Neuronal stem cell (in vitro differentiated cells): ENCODE data around the gene GCNA.

ENCODE experiments used
- DNase-seq: peaks from one replicate; pipeline ENCODE4 v3.0.0-alpha.2; 2013; ENCODE audit warnings: low spot score
- H2AFZ ChIP-seq: one replicate; pipeline ENCODE4 v1.6.1; 2013; ENCODE audit warnings: mild to moderate bottlenecking, low read length, inconsistent platforms
- H2AK5ac ChIP-seq: 2 replicates; pipeline ENCODE4 v1.6.1; 2013; ENCODE audit warnings: low read depth, mild to moderate bottlenecking, inconsistent platforms, low read length, moderate library complexity, mixed read lengths
- H2BK120ac ChIP-seq: 2 replicates; pipeline ENCODE4 v1.6.1; 2013; ENCODE audit warnings: low read depth, mild to moderate bottlenecking, inconsistent platforms, low read length, moderate library complexity, mixed read lengths
- H2BK12ac ChIP-seq: one replicate; pipeline ENCODE4 v1.6.1; 2013; ENCODE audit warnings: low read length, inconsistent platforms
- H2BK15ac ChIP-seq: 2 replicates; pipeline ENCODE4 v1.6.1; 2013; ENCODE audit warnings: mild to moderate bottlenecking, low read length, inconsistent platforms, mixed read lengths
- H2BK5ac ChIP-seq: one replicate; pipeline ENCODE4 v1.6.1; 2013; ENCODE audit warnings: inconsistent platforms, mild to moderate bottlenecking, low read length, moderate library complexity
- H3K14ac ChIP-seq: one replicate; pipeline ENCODE4 v1.6.1; 2013; ENCODE audit warnings: low read length, inconsistent platforms
- H3K18ac ChIP-seq: 2 replicates; pipeline ENCODE4 v1.6.1; 2013; ENCODE audit warnings: low read length, inconsistent platforms
- H3K23ac ChIP-seq: 2 replicates; pipeline ENCODE4 v1.6.1; 2013; ENCODE audit warnings: low read depth, mild to moderate bottlenecking, mixed read lengths, low read length, inconsistent platforms; ENCODE audit not compliant: poor library complexity
- H3K27ac ChIP-seq: replicated peaks from 3 replicates; pipeline ENCODE4 v1.5.1; 2013; ENCODE audit warnings: low read length, inconsistent platforms
- H3K27me3 ChIP-seq, 3 experiments: 2 replicates each; pipeline ENCODE4 v1.6.1; 2013; ENCODE audit warnings: low read length in 3 of 3, mild to moderate bottlenecking in 2 of 3, inconsistent platforms in 1 of 3, low read depth in 1 of 3, mixed read lengths in 1 of 3, moderate library complexity in 1 of 3; ENCODE audit not compliant: control insufficient read depth in 3 of 3, insufficient read depth in 3 of 3
- H3K36me3 ChIP-seq, 2 donors: replicated peaks in 1 of 2; 2 replicates each; pipeline ENCODE4 v1.6.1; 2013; ENCODE audit warnings: low read length in 2 of 2; ENCODE audit not compliant: control insufficient read depth in 2 of 2, insufficient read depth in 2 of 2
- H3K4ac ChIP-seq: 2 replicates; pipeline ENCODE4 v1.6.1; 2013; ENCODE audit warnings: inconsistent platforms, mild to moderate bottlenecking, low read length, moderate library complexity
- H3K4me1 ChIP-seq, 2 donors: 1 replicate in 1 of 2; 2 replicates in 1 of 2; pipeline ENCODE4 v1.6.1; 2013; ENCODE audit warnings: low read length in 2 of 2, low read depth in 1 of 2; ENCODE audit not compliant: control insufficient read depth in 2 of 2, insufficient read depth in 1 of 2
- H3K4me2 ChIP-seq: one replicate; pipeline ENCODE4 v1.6.1; 2013; ENCODE audit warnings: mild to moderate bottlenecking, low read length, inconsistent platforms; ENCODE audit not compliant: insufficient read depth, poor library complexity, severe bottlenecking
- H3K4me3 ChIP-seq, 2 donors: 2 replicates each; pipeline ENCODE4 v1.5.1; 2013; ENCODE audit warnings: low read length in 2 of 2, mild to moderate bottlenecking in 2 of 2, inconsistent platforms in 1 of 2, moderate library complexity in 1 of 2
- H3K79me1 ChIP-seq: one replicate; pipeline ENCODE4 v1.6.1; 2013; ENCODE audit warnings: low read depth, mild to moderate bottlenecking, inconsistent platforms, low read length, moderate library complexity
- H3K9ac ChIP-seq: one replicate; pipeline ENCODE4 v1.6.1; 2013; ENCODE audit warnings: mild to moderate bottlenecking, low read depth, low read length, inconsistent platforms; ENCODE audit not compliant: poor library complexity
- H3K9me3 ChIP-seq, 2 donors: replicated peaks in 1 of 2; 2 replicates each; pipeline versions ENCODE3 to v1.6.1; 2013; ENCODE audit warnings: low read length in 2 of 2, mild to moderate bottlenecking in 2 of 2, inconsistent platforms in 1 of 2, low read depth in 1 of 2, mixed read lengths in 1 of 2, moderate library complexity in 1 of 2; ENCODE audit not compliant: control insufficient read depth in 2 of 2, insufficient read depth in 1 of 2
- H4K8ac ChIP-seq: one replicate; pipeline ENCODE4 v1.6.1; 2013; ENCODE audit warnings: low read depth, mild to moderate bottlenecking, inconsistent platforms, low read length, moderate library complexity
- H4K91ac ChIP-seq: one replicate; pipeline ENCODE4 v1.6.1; 2013; ENCODE audit warnings: low read length, low read depth, mild to moderate bottlenecking, inconsistent platforms; ENCODE audit not compliant: poor library complexity
- WGBS, 2 donors: extraction: QIAGEN DNeasy Blood & Tissue Kit; methylation state at CpG; one replicate each; pipeline ENCODE4 v1.1.7; 2013; ENCODE audit warnings: missing lambda C conversion rate in 2 of 2, mixed read lengths in 1 of 2; ENCODE audit not compliant: insufficient read length in 2 of 2, insufficient replicate concordance in 1 of 2; ENCODE audit errors: extremely low coverage in 2 of 2; 5-methylcytosine and 5-hydroxymethylcytosine counted together

Gene GCNA

GRCh38 chrX:71533516-71533850 is 44.8 kb upstream of the GCNA start:
- Histone ChIP-seq H3K23ac (no peak overlapping the region), H3K4me2 (peak overlapping the region; percentile 11), H3K9me3 (no peaks in the 10 kb centered on the region), H4K8ac (no peak overlapping the region), H2AK5ac (no peak overlapping the region), H3K36me3 (peaks cover 3 to 16% of the 10 kb centered on the region in 2 donors), H2BK12ac (no peak overlapping the region), H3K18ac (peak overlapping the region; percentile 38), H4K91ac (no peak overlapping the region), H3K4ac (no peak overlapping the region), H3K27ac (peak overlapping the region; percentile 56), H2AFZ (peak overlapping the region; percentile 72), H3K9ac (peak overlapping the region; percentile 89), H3K79me1 (peaks cover 1% of the 10 kb centered on the region), H3K27me3 (no peaks in the 10 kb centered on the region), H2BK120ac (no peak overlapping the region), H3K4me3 (peak overlapping the region; percentile 66 to 100), H2BK15ac (no peak overlapping the region), H3K14ac (no peak overlapping the region), H2BK5ac (no peak overlapping the region), H3K4me1 (no peaks in the 10 kb centered on the region)
- no CpG with 5 or more reads among the region's 12 CpGs for WGBS, 2 donors
- no peak for DNase-seq

- Histone ChIP-seq H4K91ac (no peak overlapping the region), H4K8ac (no peak overlapping the region), H3K27me3 (no peaks in the 10 kb centered on the region), H3K14ac (no peak overlapping the region), H3K18ac (peak overlapping the region; percentile 48), H3K9ac (peak overlapping the region; percentile 85), H3K4ac (no peak overlapping the region), H3K79me1 (peaks cover 1% of the 10 kb centered on the region), H2BK12ac (no peak overlapping the region), H3K4me3 (peak overlapping the region; percentile 66 to 100), H2AFZ (no peak overlapping the region), H3K36me3 (peaks cover 3 to 21% of the 10 kb centered on the region in 2 donors), H3K23ac (no peak overlapping the region), H3K4me1 (no peaks in the 10 kb centered on the region), H2BK15ac (no peak overlapping the region), H2BK5ac (no peak overlapping the region), H3K4me2 (peak overlapping the region; percentile 11), H3K27ac (peak overlapping the region; percentile 56), H2AK5ac (no peak overlapping the region), H2BK120ac (no peak overlapping the region), H3K9me3 (no peaks in the 10 kb centered on the region)
- no CpG with 5 or more reads among the region's 31 CpGs for WGBS, 2 donors
- peak; percentile 47 for DNase-seq
These were observed 44.2 kb upstream of the GCNA start for GRCh38 chrX:71533851-71534561.

- Histone ChIP-seq H3K79me1 (peaks cover 1% of the 10 kb centered on the region), H2AFZ (no peak overlapping the region), H2BK120ac (no peak overlapping the region), H2BK15ac (no peak overlapping the region), H2BK12ac (no peak overlapping the region), H3K27ac (no peak overlapping the region), H3K4me2 (peak overlapping the region; percentile 23), H3K27me3 (no peaks in the 10 kb centered on the region), H2AK5ac (no peak overlapping the region), H3K14ac (no peak overlapping the region), H3K4me3 (peak overlapping the region; percentile 66 to 100), H3K9me3 (no peaks in the 10 kb centered on the region), H3K4me1 (no peaks in the 10 kb centered on the region), H3K36me3 (peaks cover 3 to 31% of the 10 kb centered on the region in 2 donors), H2BK5ac (no peak overlapping the region), H3K18ac (no peak overlapping the region), H3K4ac (no peak overlapping the region), H4K8ac (no peak overlapping the region), H3K9ac (no peak overlapping the region), H4K91ac (no peak overlapping the region), H3K23ac (no peak overlapping the region)
- no peak for DNase-seq
- WGBS, 2 donors, result no CpG with 5 or more reads among the region's 9 CpGs
These were observed 43.3 kb upstream of the GCNA start for GRCh38 chrX:71534773-71535544.

DNA sequence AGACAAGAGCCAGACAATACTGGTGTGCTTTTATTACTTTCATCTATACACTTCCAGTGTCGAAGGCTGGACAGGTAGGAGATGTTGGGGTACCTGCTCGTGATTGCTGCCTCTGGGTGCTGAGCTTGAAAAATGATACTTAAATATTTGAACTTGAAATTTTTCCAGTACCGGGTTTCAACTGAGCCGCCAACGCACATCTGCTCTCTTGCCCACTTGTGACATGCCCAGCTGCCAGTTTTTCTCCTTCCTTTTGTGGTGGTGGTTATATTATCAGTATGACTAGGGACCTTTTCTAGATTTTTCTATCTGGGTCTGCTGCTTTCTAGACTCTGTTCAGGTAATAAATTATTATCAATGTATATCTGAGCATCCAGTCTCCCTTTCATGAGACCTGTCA is 42.0 kb upstream of the GCNA start:
- Histone ChIP-seq H3K36me3 (peaks cover 3 to 39% of the 10 kb centered on the region in 2 donors), H3K14ac (no peak overlapping the region), H3K4me1 (no peaks in the 10 kb centered on the region), H2BK12ac (no peak overlapping the region), H3K9ac (no peak overlapping the region), H2BK120ac (no peak overlapping the region), H2BK15ac (no peak overlapping the region), H4K8ac (no peak overlapping the region), H3K27ac (no peak overlapping the region), H2BK5ac (no peak overlapping the region), H3K79me1 (peaks cover 3% of the 10 kb centered on the region), H3K27me3 (no peaks in the 10 kb centered on the region), H3K4ac (no peak overlapping the region), H2AFZ (no peak overlapping the region), H2AK5ac (no peak overlapping the region), H4K91ac (no peak overlapping the region), H3K4me2 (no peak overlapping the region), H3K9me3 (no peaks in the 10 kb centered on the region), H3K18ac (no peak overlapping the region), H3K23ac (no peak overlapping the region), H3K4me3 (peak overlapping the region in 1 of 2 donors; percentile 0)
- WGBS, 2 donors, result no CpG with 5 or more reads among the region's 5 CpGs
- DNase-seq, result no peak
